Uterus (tissue), 2 donors: ENCODE results near the gene DCAF8.

Experiments
- POLR2A ChIP-seq, 2 donors: fragments of 450-650 bp; IDR thresholded peaks; one replicate each; pipeline ENCODE4 v1.6.1; 2016; ENCODE audit warnings: antibody characterized with exemption in 2 of 2, mild to moderate bottlenecking in 1 of 2, moderate library complexity in 1 of 2
- TF ChIP-seq, protein P1 (sequence below), 4 experiments: fragments of 200-600 bp in 2 of 4; fragments of 450-650 bp in 2 of 4; sonication (generic) in 2 of 4; IDR thresholded peaks; one replicate each; pipeline ENCODE4 v1.5.1; 2016 to 2019; ENCODE audit warnings: antibody characterized with exemption in 4 of 4, mild to moderate bottlenecking in 2 of 4, moderate library complexity in 1 of 4

DNA sequence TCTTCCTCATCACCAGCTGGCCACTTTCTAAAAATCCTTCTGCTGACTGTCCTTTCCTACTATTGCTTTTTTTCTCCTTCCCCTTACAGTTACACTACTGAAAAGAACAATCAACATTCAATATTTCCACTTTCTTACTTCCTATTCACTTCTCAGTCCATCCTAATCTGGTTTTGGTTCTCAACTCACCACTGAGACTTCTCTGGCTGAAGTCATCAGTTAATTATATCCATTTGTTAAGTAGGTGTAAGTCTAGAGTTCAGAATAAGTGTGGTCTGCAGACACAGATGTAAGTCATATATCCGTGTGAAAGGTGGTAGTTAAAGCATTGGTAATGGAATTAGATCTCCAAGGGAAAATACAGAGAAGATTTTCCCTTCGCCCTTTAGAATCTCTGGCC lies 35.7 kb downstream of the DCAF8 start:
- TF ChIP-seq, protein P1, sequence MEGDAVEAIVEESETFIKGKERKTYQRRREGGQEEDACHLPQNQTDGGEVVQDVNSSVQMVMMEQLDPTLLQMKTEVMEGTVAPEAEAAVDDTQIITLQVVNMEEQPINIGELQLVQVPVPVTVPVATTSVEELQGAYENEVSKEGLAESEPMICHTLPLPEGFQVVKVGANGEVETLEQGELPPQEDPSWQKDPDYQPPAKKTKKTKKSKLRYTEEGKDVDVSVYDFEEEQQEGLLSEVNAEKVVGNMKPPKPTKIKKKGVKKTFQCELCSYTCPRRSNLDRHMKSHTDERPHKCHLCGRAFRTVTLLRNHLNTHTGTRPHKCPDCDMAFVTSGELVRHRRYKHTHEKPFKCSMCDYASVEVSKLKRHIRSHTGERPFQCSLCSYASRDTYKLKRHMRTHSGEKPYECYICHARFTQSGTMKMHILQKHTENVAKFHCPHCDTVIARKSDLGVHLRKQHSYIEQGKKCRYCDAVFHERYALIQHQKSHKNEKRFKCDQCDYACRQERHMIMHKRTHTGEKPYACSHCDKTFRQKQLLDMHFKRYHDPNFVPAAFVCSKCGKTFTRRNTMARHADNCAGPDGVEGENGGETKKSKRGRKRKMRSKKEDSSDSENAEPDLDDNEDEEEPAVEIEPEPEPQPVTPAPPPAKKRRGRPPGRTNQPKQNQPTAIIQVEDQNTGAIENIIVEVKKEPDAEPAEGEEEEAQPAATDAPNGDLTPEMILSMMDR (IDR thresholded peaks at IDR 0.05), result no peak
- TF ChIP-seq POLR2A (IDR thresholded peaks at IDR 0.05), result no peak
